A673 (cell line): Measurements from ENCODE around the gene ST3GAL2. TPM values are rescaled to one million over a fixed set of nuclear protein-coding genes. Genes with fewer than 3 reads are reported as not detected.

Experiments
- BruUV-seq: library from RNA; stranded (reverse); fragments of 400-500 nt; replicated peaks from 2 replicates; lab custom pipeline; 2021; lab: Mats Ljungman, UMichigan
- CTCF ChIA-PET: fragments of 300-600 bp; sonication (Branson Sonifier 250); formaldehyde crosslinking; loops from one replicate; lab custom pipeline; 2022; ENCODE audit warnings: antibody characterized with exemption; lab: Charles Lee
- POLR2A ChIA-PET: fragments of 300-600 bp; sonication (Branson Sonifier 250); formaldehyde crosslinking; loops from one replicate; lab custom pipeline; 2022; ENCODE audit warnings: antibody characterized with exemption; ENCODE audit not compliant: low non-redundant PET; lab: Charles Lee
- DNase-seq: peaks from one replicate; pipeline ENCODE4 v3.0.0-alpha.2; 2015; ENCODE audit warnings: low spot score
- H3K27ac ChIP-seq: fragments of 200-600 bp; sonication (generic); 2 replicates; pipeline ENCODE4 v1.5.1; 2016; ENCODE audit warnings: mixed run types, low read depth, mild to moderate bottlenecking, mixed read lengths, antibody characterized with exemption, low read length; ENCODE audit not compliant: poor library complexity, severe bottlenecking
- H3K27me3 ChIP-seq: fragments of 200-600 bp; sonication (generic); replicated peaks from 2 replicates; pipeline ENCODE4 v1.6.1; 2017; ENCODE audit warnings: mixed run types, low read depth, mild to moderate bottlenecking, mixed read lengths, antibody characterized with exemption, low read length; ENCODE audit not compliant: insufficient read depth, poor library complexity
- H3K36me3 ChIP-seq: fragments of 200-600 bp; sonication (generic); 2 replicates; pipeline ENCODE4 v1.6.1; 2016; ENCODE audit warnings: mixed run types, mild to moderate bottlenecking, mixed read lengths, antibody characterized with exemption, low read length; ENCODE audit not compliant: insufficient read depth, poor library complexity, severe bottlenecking
- H3K4me1 ChIP-seq: fragments of 200-600 bp; sonication (generic); 2 replicates; pipeline ENCODE4 v1.6.1; 2017; ENCODE audit warnings: mixed run types, mild to moderate bottlenecking, mixed read lengths, antibody characterized with exemption, low read length; ENCODE audit not compliant: insufficient read depth, poor library complexity, severe bottlenecking
- H3K4me3 ChIP-seq: fragments of 200-600 bp; sonication (generic); 2 replicates; pipeline ENCODE4 v1.5.1; 2016; ENCODE audit warnings: low read depth, mixed run types, mild to moderate bottlenecking, mixed read lengths, low read length; ENCODE audit not compliant: poor library complexity, severe bottlenecking
- H3K9me3 ChIP-seq: fragments of 200-600 bp; sonication (generic); 2 replicates; pipeline ENCODE4 v1.6.1; 2016; ENCODE audit warnings: mixed run types, low read depth, mild to moderate bottlenecking, mixed read lengths, antibody characterized with exemption, low read length; ENCODE audit not compliant: poor library complexity, severe bottlenecking
- EZH2 ChIP-seq: fragments of 200-600 bp; sonication (generic); IDR thresholded peaks from 2 replicates; pipeline ENCODE4 v1.6.1; 2017; ENCODE audit warnings: borderline replicate concordance, low read depth, mild to moderate bottlenecking, mixed read lengths, antibody characterized with exemption, low read length; ENCODE audit not compliant: poor library complexity, severe bottlenecking
- intact Hi-C: fragments of 100-400 bp; cut with micrococcal nuclease; formaldehyde crosslinking; loops from one replicate; pipeline ENCODE4 v1.10.0; 2022; ENCODE audit not compliant: unreplicated experiment
- total RNA-seq: library from RNA; stranded (reverse); gene quantifications from 2 replicates; pipeline ENCODE4 v1.2.3, GENCODE V29; 2021
- TF ChIP-seq, protein P1 (sequence below): fragments of 300-800, 200-600 bp; sonication (generic); conservative IDR thresholded peaks from 2 replicates; pipeline ENCODE4 v1.5.1; 2017; ENCODE audit warnings: low read depth, mild to moderate bottlenecking, antibody characterized with exemption, low read length, moderate library complexity, mixed read lengths

ST3GAL2 gene
- total RNA-seq, 1 experiment from 2014 or later = 26.5 TPM

DNA sequence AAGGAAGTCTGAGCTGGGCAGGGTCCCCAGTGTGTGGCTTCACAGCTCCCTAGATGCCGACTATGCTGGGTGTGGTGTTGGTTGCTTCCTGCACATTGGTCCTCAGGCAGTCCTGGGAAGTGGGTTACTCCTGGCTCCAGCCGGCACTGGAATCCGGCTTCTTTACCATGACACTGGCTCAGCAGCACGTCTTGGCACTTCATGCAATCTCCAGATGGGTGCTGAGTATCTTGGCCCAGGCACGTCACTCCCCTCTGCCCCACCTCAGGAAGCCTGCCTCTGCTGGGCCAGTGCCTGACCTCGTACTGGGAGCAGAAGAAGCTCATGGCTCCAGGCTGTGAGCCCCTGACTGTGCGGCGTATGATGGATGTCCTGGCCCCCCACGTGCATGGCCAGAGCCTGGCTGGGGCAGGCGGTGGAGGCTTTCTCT, 40.0 kb upstream of the ST3GAL2 start:
- intact Hi-C loops = no loop called here
- no peak overlapping the region for H3K27ac ChIP-seq
- CTCF ChIA-PET = no interaction called here
- TF ChIP-seq, protein P1, sequence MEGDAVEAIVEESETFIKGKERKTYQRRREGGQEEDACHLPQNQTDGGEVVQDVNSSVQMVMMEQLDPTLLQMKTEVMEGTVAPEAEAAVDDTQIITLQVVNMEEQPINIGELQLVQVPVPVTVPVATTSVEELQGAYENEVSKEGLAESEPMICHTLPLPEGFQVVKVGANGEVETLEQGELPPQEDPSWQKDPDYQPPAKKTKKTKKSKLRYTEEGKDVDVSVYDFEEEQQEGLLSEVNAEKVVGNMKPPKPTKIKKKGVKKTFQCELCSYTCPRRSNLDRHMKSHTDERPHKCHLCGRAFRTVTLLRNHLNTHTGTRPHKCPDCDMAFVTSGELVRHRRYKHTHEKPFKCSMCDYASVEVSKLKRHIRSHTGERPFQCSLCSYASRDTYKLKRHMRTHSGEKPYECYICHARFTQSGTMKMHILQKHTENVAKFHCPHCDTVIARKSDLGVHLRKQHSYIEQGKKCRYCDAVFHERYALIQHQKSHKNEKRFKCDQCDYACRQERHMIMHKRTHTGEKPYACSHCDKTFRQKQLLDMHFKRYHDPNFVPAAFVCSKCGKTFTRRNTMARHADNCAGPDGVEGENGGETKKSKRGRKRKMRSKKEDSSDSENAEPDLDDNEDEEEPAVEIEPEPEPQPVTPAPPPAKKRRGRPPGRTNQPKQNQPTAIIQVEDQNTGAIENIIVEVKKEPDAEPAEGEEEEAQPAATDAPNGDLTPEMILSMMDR = no peak
- no peak for TF ChIP-seq EZH2
- no peak for DNase-seq
- no peaks in the 10 kb centered on the region for H3K27me3 ChIP-seq
- H3K36me3 ChIP-seq = peaks cover 4% of the 10 kb centered on the region
- H3K4me1 ChIP-seq = no peaks in the 10 kb centered on the region
- H3K9me3 ChIP-seq = no peaks in the 10 kb centered on the region
- no peak overlapping the region for H3K4me3 ChIP-seq
- no TSS peak for BruUV-seq
- POLR2A ChIA-PET = no interaction called here

DNA sequence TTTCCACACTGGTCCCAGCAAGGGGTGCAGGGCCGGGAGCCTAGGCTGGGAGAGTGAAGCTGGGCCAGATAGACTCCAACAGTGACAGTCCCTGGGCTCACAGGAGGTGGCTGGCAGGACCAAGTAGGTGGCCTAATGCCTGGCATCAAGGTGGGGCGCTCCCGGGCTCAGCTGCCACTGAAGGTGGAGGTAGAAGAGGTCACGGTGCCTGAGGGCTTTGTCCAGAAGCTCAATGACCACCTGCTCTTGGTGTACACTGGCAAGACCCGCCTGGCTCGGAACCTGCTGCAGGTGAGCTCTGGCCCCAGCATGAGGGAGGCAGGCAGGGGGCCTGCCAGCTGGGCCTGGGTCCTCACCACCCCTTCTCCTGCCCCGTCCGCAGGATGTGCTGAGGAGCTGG, 39.3 kb upstream of the ST3GAL2 start:
- H3K4me3 ChIP-seq = no peak overlapping the region
- H3K27me3 ChIP-seq = no peaks in the 10 kb centered on the region
- BruUV-seq = no TSS peak
- no peak overlapping the region for H3K27ac ChIP-seq
- H3K4me1 ChIP-seq = no peaks in the 10 kb centered on the region
- H3K36me3 ChIP-seq = peaks cover 4% of the 10 kb centered on the region
- POLR2A ChIA-PET = no interaction called here
- H3K9me3 ChIP-seq = no peaks in the 10 kb centered on the region
- CTCF ChIA-PET = interaction anchor here (0.5 kb wide), 1 partner anchor 189 kb away, joined by 4 read pairs; the partner anchor contains the start of gene AARS1
- TF ChIP-seq, protein P1 = no peak
- TF ChIP-seq EZH2 = no peak
- DNase-seq = no peak
- intact Hi-C loops = no loop called here

DNA sequence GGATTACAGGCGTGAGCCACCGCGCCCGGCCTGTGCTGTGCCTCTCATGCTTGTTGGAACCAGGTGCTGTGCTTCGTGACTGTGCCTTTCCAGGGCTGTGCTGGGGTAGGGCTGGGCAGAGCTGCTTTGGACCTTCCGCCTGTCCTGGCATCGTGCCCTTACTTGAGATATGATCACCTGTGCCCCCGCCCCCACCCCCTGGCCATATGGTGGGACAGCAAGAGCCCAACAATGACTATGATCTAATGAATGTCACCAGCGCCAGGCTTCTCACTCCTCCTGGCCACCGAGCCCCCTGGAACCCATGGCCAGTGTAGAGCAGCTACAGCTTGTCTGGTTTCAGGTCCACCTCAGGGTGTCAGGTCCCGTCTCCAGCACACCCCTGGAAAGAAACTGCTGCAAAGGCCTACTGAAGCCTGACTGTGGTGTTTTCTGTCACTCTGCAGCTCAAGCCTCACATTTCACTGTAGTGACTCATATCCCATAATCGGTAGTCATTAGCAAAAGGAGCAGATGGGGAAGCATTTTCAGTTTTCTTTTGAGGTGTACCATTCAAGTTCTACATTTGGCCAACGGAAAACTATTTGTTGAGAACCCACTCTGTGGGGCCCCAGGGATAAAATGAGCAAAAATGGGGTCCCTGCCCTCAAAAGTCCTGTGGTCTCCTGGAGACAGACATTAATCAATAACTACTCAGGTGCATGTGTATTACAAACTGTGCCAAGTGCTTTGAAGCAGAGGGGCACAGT, 37.5 kb upstream of the ST3GAL2 start:
- intact Hi-C loops = no loop called here
- Histone ChIP-seq H3K27ac (no peak overlapping the region), H3K27me3 (no peaks in the 10 kb centered on the region), H3K36me3 (peaks cover 4% of the 10 kb centered on the region), H3K4me1 (no peaks in the 10 kb centered on the region), H3K9me3 (no peaks in the 10 kb centered on the region), H3K4me3 (no peak overlapping the region)
- BruUV-seq = no TSS peak
- peak; percentile 44 for DNase-seq
- ChIA-PET CTCF (interaction anchor here (0.7 kb wide), 1 partner anchor 111 kb away, joined by 3 read pairs; no protein-coding TSS in a partner anchor), POLR2A (interaction anchor here (0.7 kb wide), 1 partner anchor 158 kb away, joined by 3 read pairs; no protein-coding TSS in a partner anchor)
- TF ChIP-seq, protein P1 = no peak
- no peak for TF ChIP-seq EZH2
